Measurements from ENCODE around the gene POLG.

The POLG gene

GRCh38 chr15:89364741-89365450, 30.3 kb upstream of the POLG start:
- H3K4me3 ChIP-seq (ENCODE audit: low read depth, low read length): no peak overlapping the region
- DNase-seq (ENCODE audit: low read depth): no peak
- TF ChIP-seq, protein P1, sequence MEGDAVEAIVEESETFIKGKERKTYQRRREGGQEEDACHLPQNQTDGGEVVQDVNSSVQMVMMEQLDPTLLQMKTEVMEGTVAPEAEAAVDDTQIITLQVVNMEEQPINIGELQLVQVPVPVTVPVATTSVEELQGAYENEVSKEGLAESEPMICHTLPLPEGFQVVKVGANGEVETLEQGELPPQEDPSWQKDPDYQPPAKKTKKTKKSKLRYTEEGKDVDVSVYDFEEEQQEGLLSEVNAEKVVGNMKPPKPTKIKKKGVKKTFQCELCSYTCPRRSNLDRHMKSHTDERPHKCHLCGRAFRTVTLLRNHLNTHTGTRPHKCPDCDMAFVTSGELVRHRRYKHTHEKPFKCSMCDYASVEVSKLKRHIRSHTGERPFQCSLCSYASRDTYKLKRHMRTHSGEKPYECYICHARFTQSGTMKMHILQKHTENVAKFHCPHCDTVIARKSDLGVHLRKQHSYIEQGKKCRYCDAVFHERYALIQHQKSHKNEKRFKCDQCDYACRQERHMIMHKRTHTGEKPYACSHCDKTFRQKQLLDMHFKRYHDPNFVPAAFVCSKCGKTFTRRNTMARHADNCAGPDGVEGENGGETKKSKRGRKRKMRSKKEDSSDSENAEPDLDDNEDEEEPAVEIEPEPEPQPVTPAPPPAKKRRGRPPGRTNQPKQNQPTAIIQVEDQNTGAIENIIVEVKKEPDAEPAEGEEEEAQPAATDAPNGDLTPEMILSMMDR (IDR thresholded peaks at IDR 0.05; ENCODE audit: insufficient read depth, low read depth, low read length, missing control alignments): no peak

DNA sequence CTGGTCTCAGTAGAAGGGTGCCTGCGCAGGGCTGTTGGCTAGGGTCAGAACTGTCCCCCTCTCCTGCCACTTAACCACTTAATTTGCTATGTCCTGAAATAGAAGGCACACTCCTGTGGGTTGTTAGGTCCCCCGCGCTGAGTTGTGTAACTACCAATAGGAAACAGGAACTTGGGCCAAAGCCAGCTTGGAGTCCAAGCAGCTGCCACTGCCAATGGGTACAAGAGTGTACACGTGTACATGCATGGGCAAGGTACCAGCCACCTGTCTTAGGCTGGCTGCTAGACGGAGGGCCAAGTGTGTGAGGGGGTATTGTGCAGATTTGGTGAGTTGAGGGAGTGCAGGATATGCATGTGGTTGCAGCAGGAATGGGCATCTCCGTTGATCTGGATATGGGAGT, 29.7 kb upstream of the POLG start:
- no peak for DNase-seq (ENCODE audit: low read depth)
- H3K4me3 ChIP-seq (ENCODE audit: low read depth, low read length): no peak overlapping the region
- TF ChIP-seq, protein P1 (IDR thresholded peaks at IDR 0.05; ENCODE audit: insufficient read depth, low read depth, low read length, missing control alignments): no peak

DNA sequence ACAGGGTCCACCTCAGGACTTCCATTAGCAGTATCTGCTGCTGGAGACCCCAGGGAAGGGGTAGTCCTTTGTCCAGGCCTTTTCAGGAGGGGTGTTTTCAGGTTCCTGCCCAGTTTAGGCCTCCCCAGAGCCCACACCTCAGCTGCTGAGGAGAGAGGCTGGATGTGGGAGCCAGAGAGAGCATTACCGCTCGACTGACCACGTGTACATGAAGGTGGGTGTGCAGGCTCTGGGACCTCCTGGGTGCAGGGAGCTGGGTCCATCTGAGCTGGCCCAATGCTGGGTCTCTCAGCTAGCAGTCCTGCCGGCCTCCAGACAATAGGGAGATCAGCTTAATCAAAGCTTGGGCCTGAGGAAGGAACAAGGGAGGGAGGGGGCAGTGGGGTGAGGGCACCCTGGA, 29.1 kb upstream of the POLG start:
- no peak overlapping the region for H3K4me3 ChIP-seq (ENCODE audit: low read depth, low read length)
- no peak for DNase-seq (ENCODE audit: low read depth)
- TF ChIP-seq, protein P1 (IDR thresholded peaks at IDR 0.05; ENCODE audit: insufficient read depth, low read depth, low read length, missing control alignments): no peak

DNA sequence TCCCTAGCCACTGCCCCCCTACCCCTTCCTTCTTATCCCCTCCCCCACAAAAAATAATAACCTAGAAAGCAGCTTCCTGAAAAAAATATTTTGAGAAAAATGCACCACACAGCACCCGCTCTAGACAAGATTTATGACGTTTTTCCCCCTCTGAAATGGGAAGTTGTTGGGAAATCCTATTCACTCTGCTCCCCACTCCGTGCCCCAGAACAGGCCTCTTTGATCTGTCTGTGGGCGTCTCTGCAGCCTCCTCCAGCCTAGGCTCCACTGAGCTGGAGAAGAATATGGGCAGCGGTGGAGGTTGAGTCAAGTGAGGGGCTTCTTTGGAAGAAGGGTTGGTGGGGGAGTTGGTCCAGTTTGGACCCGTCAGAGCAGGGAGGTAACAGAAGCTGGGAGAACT, 28.5 kb upstream of the POLG start:
- no peak for DNase-seq (ENCODE audit: low read depth)
- no peak overlapping the region for H3K4me3 ChIP-seq (ENCODE audit: low read depth, low read length)
- TF ChIP-seq, protein P1 (IDR thresholded peaks at IDR 0.05; ENCODE audit: insufficient read depth, low read depth, low read length, missing control alignments): no peak

DNA sequence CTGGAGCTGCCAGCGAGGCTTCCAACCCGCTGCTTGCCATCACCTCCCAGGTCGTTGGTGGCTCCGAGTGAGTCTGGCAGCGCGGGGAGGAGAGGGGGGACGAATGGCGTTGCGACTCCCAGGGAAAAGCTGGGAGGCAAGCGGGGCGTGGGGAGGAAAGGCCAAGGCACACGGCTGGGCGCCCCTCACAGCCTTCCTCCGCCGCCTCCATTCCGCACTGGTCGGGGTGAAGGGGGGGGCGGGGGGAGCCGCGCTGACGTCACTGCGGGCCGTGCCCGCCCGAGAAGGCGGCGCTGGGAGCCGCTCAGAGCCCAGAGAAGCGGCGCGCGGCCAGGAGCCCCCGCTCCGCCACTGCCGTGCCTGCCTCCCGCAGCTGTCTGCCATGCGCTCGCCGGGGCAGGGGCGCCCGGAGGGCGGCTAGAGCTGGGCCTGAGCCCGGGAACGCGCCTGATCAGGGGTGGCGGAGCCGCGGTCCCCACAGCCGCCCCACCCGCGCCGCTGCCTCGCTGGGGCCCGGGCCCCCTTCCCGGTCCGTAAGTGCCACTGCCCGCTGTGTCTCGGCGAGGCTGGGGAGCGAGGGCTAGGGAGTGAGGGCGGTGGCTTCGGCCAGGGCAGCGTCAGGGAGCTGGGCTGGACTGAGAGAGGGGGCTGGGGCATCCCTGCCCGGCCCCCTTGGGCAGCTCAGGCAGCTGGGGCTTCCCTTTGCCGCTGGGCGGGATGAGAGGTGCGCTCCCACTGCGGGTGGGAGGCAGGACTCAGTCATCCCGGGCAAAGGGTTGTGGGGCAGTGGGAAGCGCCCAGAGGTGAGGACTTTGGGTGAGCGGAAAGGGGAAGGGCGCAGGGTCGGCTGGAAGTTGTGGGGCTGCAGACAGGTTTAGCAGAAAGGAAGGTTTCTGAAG, 27.8 kb upstream of the POLG start:
- no peak for DNase-seq (ENCODE audit: low read depth)
- TF ChIP-seq, protein P1 (IDR thresholded peaks at IDR 0.05; ENCODE audit: insufficient read depth, low read depth, low read length, missing control alignments): no peak
- H3K4me3 ChIP-seq (ENCODE audit: low read depth, low read length): no peak overlapping the region

- peak; percentile 43 for DNase-seq (ENCODE audit: low read depth)
- no peak overlapping the region for H3K4me3 ChIP-seq (ENCODE audit: low read depth, low read length)
- TF ChIP-seq, protein P1 (IDR thresholded peaks at IDR 0.05; ENCODE audit: insufficient read depth, low read depth, low read length, missing control alignments): no peak
These were observed 27.0 kb upstream of the POLG start for GRCh38 chr15:89361451-89362202.
